IMR-90 (cell line): ENCODE results near the gene GRIA3. TPM values are rescaled to one million over a fixed set of nuclear protein-coding genes. Genes with fewer than 3 reads are reported as not detected.

Source experiments
- ATAC-seq: fragments of 200-7000 bp; cut with Tn5 transposase; 2 replicates; pipeline ENCODE4 v1.9.1; 2020; ENCODE audit warnings: low read depth, mild to moderate bottlenecking, moderate library complexity
- BruUV-seq: library from RNA; stranded (reverse); fragments of 400-500 nt; replicated peaks from 2 replicates; lab custom pipeline; 2021; lab: Mats Ljungman, UMichigan
- CTCF ChIA-PET: fragments of 300-600 bp; formaldehyde crosslinking; extraction: SDS; loops from one replicate; lab custom pipeline; 2021; ENCODE audit warnings: antibody characterized with exemption; lab: Yijun Ruan, JAX
- POLR2A ChIA-PET: fragments of 300-600 bp; sonication (Branson Sonifier 250); formaldehyde crosslinking; loops from one replicate; lab custom pipeline; 2022; ENCODE audit warnings: antibody characterized with exemption; ENCODE audit not compliant: unreplicated experiment; lab: Charles Lee
- DNase-seq: peaks from one replicate; pipeline ENCODE4 v3.0.0; 2013
- H2AFZ ChIP-seq: replicated peaks from 2 replicates; pipeline ENCODE3; 2013; ENCODE audit warnings: low read length, mild to moderate bottlenecking; ENCODE audit not compliant: poor library complexity
- H2AK5ac ChIP-seq: 2 replicates; pipeline ENCODE4 v1.6.1; 2013; ENCODE audit warnings: low read depth, low read length, inconsistent platforms
- H2AK9ac ChIP-seq: replicated peaks from 2 replicates; pipeline ENCODE3; 2013; ENCODE audit warnings: mild to moderate bottlenecking, low read depth, low read length, moderate library complexity; ENCODE audit not compliant: poor library complexity
- H2BK120ac ChIP-seq: 2 replicates; pipeline ENCODE4 v1.6.1; 2013; ENCODE audit warnings: low read depth, low read length, inconsistent platforms
- H2BK15ac ChIP-seq: 3 replicates; pipeline ENCODE4 v1.6.1; 2013; ENCODE audit warnings: low read depth, low read length, inconsistent platforms
- H2BK20ac ChIP-seq: 2 replicates; pipeline ENCODE4 v1.6.1; 2013; ENCODE audit warnings: low read depth, mild to moderate bottlenecking, inconsistent platforms, low read length, moderate library complexity
- H2BK5ac ChIP-seq: 2 replicates; pipeline ENCODE4 v1.6.1; 2013; ENCODE audit warnings: mild to moderate bottlenecking, low read depth, low read length, inconsistent platforms; ENCODE audit not compliant: poor library complexity, severe bottlenecking
- H3K14ac ChIP-seq: replicated peaks from 2 replicates; pipeline ENCODE4 v1.6.1; 2013; ENCODE audit warnings: low read depth, low read length, inconsistent platforms
- H3K18ac ChIP-seq: 2 replicates; pipeline ENCODE4 v1.6.1; 2013; ENCODE audit warnings: low read depth, low read length, control low read depth
- H3K23ac ChIP-seq: 2 replicates; pipeline ENCODE4 v1.6.1; 2013; ENCODE audit warnings: low read depth, low read length, inconsistent platforms
- H3K27ac ChIP-seq: 2 replicates; pipeline ENCODE4 v1.5.1; 2013; ENCODE audit warnings: mild to moderate bottlenecking, control low read depth, low read length; ENCODE audit not compliant: insufficient read depth
- H3K27me3 ChIP-seq: 2 replicates; pipeline ENCODE4 v1.6.1; 2013; ENCODE audit warnings: low read length; ENCODE audit not compliant: control insufficient read depth, insufficient read depth
- H3K36me3 ChIP-seq: 2 replicates; pipeline ENCODE4 v1.6.1; 2013; ENCODE audit warnings: low read length, mixed read lengths; ENCODE audit not compliant: control insufficient read depth, insufficient read depth
- H3K4ac ChIP-seq: 2 replicates; pipeline ENCODE4 v1.6.1; 2013; ENCODE audit warnings: low read depth, low read length, inconsistent platforms
- H3K4me1 ChIP-seq: 2 replicates; pipeline ENCODE4 v1.6.1; 2013; ENCODE audit warnings: low read length, mixed read lengths; ENCODE audit not compliant: control insufficient read depth, insufficient read depth
- H3K4me2 ChIP-seq: 2 replicates; pipeline ENCODE4 v1.6.1; 2013; ENCODE audit warnings: low read depth, mild to moderate bottlenecking, control low read depth, low read length, moderate library complexity
- H3K4me3 ChIP-seq: 2 replicates; pipeline ENCODE4 v1.5.1; 2013; ENCODE audit warnings: low read depth, mild to moderate bottlenecking, control low read depth, low read length, moderate library complexity; ENCODE audit not compliant: insufficient read depth
- H3K56ac ChIP-seq: 2 replicates; pipeline ENCODE4 v1.6.1; 2013; ENCODE audit warnings: low read length, inconsistent platforms; ENCODE audit not compliant: insufficient read depth; ENCODE audit errors: extremely low read depth
- H3K79me1 ChIP-seq, 2 experiments: 2 replicates each; pipeline ENCODE4 v1.6.1; 2013; ENCODE audit warnings: low read length in 2 of 2, inconsistent platforms in 1 of 2, low read depth in 1 of 2
- H3K9ac ChIP-seq: 2 replicates; pipeline ENCODE4 v1.6.1; 2013; ENCODE audit warnings: low read depth, low read length, control low read depth
- H3K9me1 ChIP-seq: 2 replicates; pipeline ENCODE4 v1.6.1; 2013; ENCODE audit warnings: low read length, inconsistent platforms; ENCODE audit not compliant: insufficient read depth
- H3K9me3 ChIP-seq: 2 replicates; pipeline ENCODE4 v1.6.1; 2013; ENCODE audit warnings: low read length; ENCODE audit not compliant: control insufficient read depth, insufficient read depth
- H4K20me1 ChIP-seq: 2 replicates; pipeline ENCODE4 v1.6.1; 2013; ENCODE audit warnings: low read length, inconsistent platforms; ENCODE audit not compliant: insufficient read depth
- H4K5ac ChIP-seq: 2 replicates; pipeline ENCODE4 v1.6.1; 2013; ENCODE audit warnings: mild to moderate bottlenecking, low read depth, low read length, control low read depth
- H4K8ac ChIP-seq, 2 experiments: 2 replicates each; pipeline ENCODE4 v1.6.1; 2013; ENCODE audit warnings: low read depth in 2 of 2, low read length in 2 of 2, control low read depth in 1 of 2, inconsistent platforms in 1 of 2
- H4K91ac ChIP-seq: 2 replicates; pipeline ENCODE4 v1.6.1; 2013; ENCODE audit warnings: low read depth, low read length, inconsistent platforms; ENCODE audit not compliant: insufficient read depth
- BHLHE40 ChIP-seq: fragments of 150-350 bp; IDR thresholded peaks from 2 replicates; pipeline ENCODE4 v1.6.1; 2016; ENCODE audit warnings: mild to moderate bottlenecking, low read depth, low read length
- CEBPB ChIP-seq: IDR thresholded peaks from 2 replicates; pipeline ENCODE4 v1.6.1; 2012; ENCODE audit warnings: low read depth, low read length, improper control_type of control experiment
- CHD1 ChIP-seq: IDR thresholded peaks from 2 replicates; pipeline ENCODE4 v1.6.1; 2012; ENCODE audit warnings: low read depth, low read length, improper control_type of control experiment
- FOS ChIP-seq: fragments of 150-350 bp; IDR thresholded peaks from 2 replicates; pipeline ENCODE4 v1.6.1; 2016; ENCODE audit warnings: low read depth, low read length
- MAFK ChIP-seq: IDR thresholded peaks from 2 replicates; pipeline ENCODE4 v1.6.1; 2012; ENCODE audit warnings: low read depth, low read length, improper control_type of control experiment
- MAZ ChIP-seq: IDR thresholded peaks from 2 replicates; pipeline ENCODE4 v1.6.1; 2012; ENCODE audit warnings: low read depth, mild to moderate bottlenecking, low read length, improper control_type of control experiment, moderate library complexity, borderline replicate concordance
- MXI1 ChIP-seq: IDR thresholded peaks from 2 replicates; pipeline ENCODE4 v1.6.1; 2012; ENCODE audit warnings: low read depth, mild to moderate bottlenecking, low read length, moderate library complexity, borderline replicate concordance
- NFE2L2 ChIP-seq: fragments of 150-350 bp; IDR thresholded peaks from 2 replicates; pipeline ENCODE4 v1.6.1; 2016; ENCODE audit warnings: low read depth, mild to moderate bottlenecking, low read length
- POLR2A ChIP-seq: IDR thresholded peaks from 2 replicates; pipeline ENCODE4 v1.6.1; 2012; ENCODE audit warnings: mild to moderate bottlenecking, low read depth, low read length
- RAD21 ChIP-seq: IDR thresholded peaks from 2 replicates; pipeline ENCODE4 v1.6.1; 2012; ENCODE audit warnings: low read length, improper control_type of control experiment
- RCOR1 ChIP-seq: IDR thresholded peaks from 2 replicates; pipeline ENCODE4 v1.6.1; 2012; ENCODE audit warnings: mild to moderate bottlenecking, low read length, improper control_type of control experiment; ENCODE audit not compliant: insufficient replicate concordance
- RFX5 ChIP-seq: IDR thresholded peaks from 2 replicates; pipeline ENCODE4 v1.8.0; 2012; ENCODE audit warnings: low read depth, mild to moderate bottlenecking, low read length, moderate library complexity
- SMC3 ChIP-seq: fragments of 150-350 bp; IDR thresholded peaks from 2 replicates; pipeline ENCODE4 v1.6.1; 2016; ENCODE audit warnings: low read depth, mild to moderate bottlenecking, antibody characterized with exemption, low read length, moderate library complexity
- WGBS, 2 experiments: methylation state at CpG; one replicate each; pipeline versions ENCODE4 v1.1.5 to v1.1.7; 2013; ENCODE audit warnings: missing lambda C conversion rate in 2 of 2; ENCODE audit not compliant: insufficient read length in 1 of 2; ENCODE audit errors: extremely low coverage in 2 of 2; 5-methylcytosine and 5-hydroxymethylcytosine counted together
- dilution Hi-C: fragments of 300-500 bp; cut with HindIII; formaldehyde crosslinking; loops from one replicate; pipeline ENCODE4 v1.14.3; 2018; ENCODE audit warnings: low sequenced_read_pairs; ENCODE audit not compliant: unreplicated experiment
- in situ Hi-C: fragments of 300-500 bp; cut with MboI; formaldehyde crosslinking; loops from 3 replicates; pipeline ENCODE4 v1.14.3; 2019; ENCODE audit warnings: low sequenced_read_pairs, inconsistent platforms, mixed read lengths
- intact Hi-C: fragments of 100-400 bp; cut with micrococcal nuclease; formaldehyde crosslinking; loops from 2 replicates; pipeline ENCODE4 v1.10.0; 2022
- polyA plus RNA-seq, 3 experiments: library from polyadenylated mRNA; depleted of rRNA; stranded (reverse); fragments of >200 nt; gene quantifications; 2 replicates each; pipeline ENCODE4 v1.2.3, GENCODE V29; 2012; ENCODE audit warnings: low replicate concordance in 1 of 3
- total RNA-seq: library from RNA; depleted of rRNA; stranded (reverse); fragments of >200 nt; gene quantifications from 2 replicates; pipeline ENCODE4 v1.2.3, GENCODE V29; 2012
- TF ChIP-seq, protein P1 (sequence below): conservative IDR thresholded peaks from 2 replicates; pipeline ENCODE4 v1.5.1; 2012; ENCODE audit warnings: mild to moderate bottlenecking, low read depth, low read length, improper control_type of control experiment
- TF ChIP-seq, protein P2 (sequence below): fragments of 150-350 bp; IDR thresholded peaks from 2 replicates; pipeline ENCODE4 v1.6.1; 2017; ENCODE audit warnings: mild to moderate bottlenecking, antibody characterized with exemption, low read length, low read depth
- TF ChIP-seq, protein P3 (sequence below): fragments of 150-350 bp; IDR thresholded peaks from 2 replicates; pipeline ENCODE4 v1.6.1; 2016; ENCODE audit warnings: low read depth, mild to moderate bottlenecking, low read length, moderate library complexity, borderline replicate concordance

Gene GRIA3
- total and polyA plus RNA-seq, 2 of the 4 experiments (the other 2 are of a cell fraction), result not detected

DNA sequence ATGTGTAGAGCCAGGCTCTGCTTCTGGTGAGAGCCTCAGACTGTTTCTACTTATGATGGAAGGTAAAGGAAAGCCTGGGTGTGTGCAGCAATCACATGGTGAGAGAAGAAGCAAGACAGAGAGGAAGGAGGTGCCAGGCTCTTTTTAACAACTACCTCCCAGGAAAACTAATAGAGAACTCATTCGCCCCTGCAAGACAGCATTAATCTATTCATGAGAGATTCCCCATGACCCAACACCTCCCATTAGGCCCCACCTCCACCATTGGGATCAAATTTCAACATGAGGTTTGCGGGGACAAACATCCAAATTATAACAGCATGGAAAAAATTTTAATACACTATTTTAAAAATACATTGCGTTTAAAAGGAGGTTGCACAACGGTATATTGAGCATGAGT, 24.7 kb upstream of the GRIA3 start:
- Histone ChIP-seq H4K20me1 (no peaks in the 10 kb centered on the region), H2BK5ac (no peak overlapping the region), H2BK120ac (no peak overlapping the region), H3K18ac (no peak overlapping the region), H3K9me1 (no peaks in the 10 kb centered on the region), H3K27ac (no peak overlapping the region), H3K36me3 (no peaks in the 10 kb centered on the region), H3K14ac (no peak overlapping the region), H3K4ac (no peak overlapping the region), H2BK20ac (no peak overlapping the region), H3K4me3 (no peak overlapping the region), H4K91ac (no peak overlapping the region), H2AK5ac (no peak overlapping the region), H4K8ac (no peak overlapping the region), H3K9me3 (no peaks in the 10 kb centered on the region), H3K4me1 (no peaks in the 10 kb centered on the region), H2AFZ (no peak overlapping the region), H3K23ac (no peak overlapping the region), H3K27me3 (no peaks in the 10 kb centered on the region), H3K56ac (no peak overlapping the region), H2BK15ac (no peak overlapping the region), H3K79me1 (no peaks in the 10 kb centered on the region), H3K9ac (no peak overlapping the region), H3K4me2 (no peak overlapping the region), H2AK9ac (no peak overlapping the region), H4K5ac (no peak overlapping the region)
- ATAC-seq (no peak), DNase-seq (no peak)
- ChIA-PET POLR2A (no interaction called here), CTCF (no interaction called here)
- intact Hi-C loops, result no loop called here
- BruUV-seq, result no TSS peak
- TF ChIP-seq, protein P1, sequence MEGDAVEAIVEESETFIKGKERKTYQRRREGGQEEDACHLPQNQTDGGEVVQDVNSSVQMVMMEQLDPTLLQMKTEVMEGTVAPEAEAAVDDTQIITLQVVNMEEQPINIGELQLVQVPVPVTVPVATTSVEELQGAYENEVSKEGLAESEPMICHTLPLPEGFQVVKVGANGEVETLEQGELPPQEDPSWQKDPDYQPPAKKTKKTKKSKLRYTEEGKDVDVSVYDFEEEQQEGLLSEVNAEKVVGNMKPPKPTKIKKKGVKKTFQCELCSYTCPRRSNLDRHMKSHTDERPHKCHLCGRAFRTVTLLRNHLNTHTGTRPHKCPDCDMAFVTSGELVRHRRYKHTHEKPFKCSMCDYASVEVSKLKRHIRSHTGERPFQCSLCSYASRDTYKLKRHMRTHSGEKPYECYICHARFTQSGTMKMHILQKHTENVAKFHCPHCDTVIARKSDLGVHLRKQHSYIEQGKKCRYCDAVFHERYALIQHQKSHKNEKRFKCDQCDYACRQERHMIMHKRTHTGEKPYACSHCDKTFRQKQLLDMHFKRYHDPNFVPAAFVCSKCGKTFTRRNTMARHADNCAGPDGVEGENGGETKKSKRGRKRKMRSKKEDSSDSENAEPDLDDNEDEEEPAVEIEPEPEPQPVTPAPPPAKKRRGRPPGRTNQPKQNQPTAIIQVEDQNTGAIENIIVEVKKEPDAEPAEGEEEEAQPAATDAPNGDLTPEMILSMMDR, result no peak
- TF ChIP-seq BHLHE40 (no peak), RFX5 (no peak), POLR2A (no peak), MAFK (no peak), NFE2L2 (no peak), MAZ (no peak), RCOR1 (no peak), RAD21 (no peak), SMC3 (no peak), CEBPB (no peak), CHD1 (no peak), FOS (no peak), MXI1 (no peak)
- TF ChIP-seq, protein P2, sequence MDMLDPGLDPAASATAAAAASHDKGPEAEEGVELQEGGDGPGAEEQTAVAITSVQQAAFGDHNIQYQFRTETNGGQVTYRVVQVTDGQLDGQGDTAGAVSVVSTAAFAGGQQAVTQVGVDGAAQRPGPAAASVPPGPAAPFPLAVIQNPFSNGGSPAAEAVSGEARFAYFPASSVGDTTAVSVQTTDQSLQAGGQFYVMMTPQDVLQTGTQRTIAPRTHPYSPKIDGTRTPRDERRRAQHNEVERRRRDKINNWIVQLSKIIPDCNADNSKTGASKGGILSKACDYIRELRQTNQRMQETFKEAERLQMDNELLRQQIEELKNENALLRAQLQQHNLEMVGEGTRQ, result no peak
- TF ChIP-seq, protein P3, sequence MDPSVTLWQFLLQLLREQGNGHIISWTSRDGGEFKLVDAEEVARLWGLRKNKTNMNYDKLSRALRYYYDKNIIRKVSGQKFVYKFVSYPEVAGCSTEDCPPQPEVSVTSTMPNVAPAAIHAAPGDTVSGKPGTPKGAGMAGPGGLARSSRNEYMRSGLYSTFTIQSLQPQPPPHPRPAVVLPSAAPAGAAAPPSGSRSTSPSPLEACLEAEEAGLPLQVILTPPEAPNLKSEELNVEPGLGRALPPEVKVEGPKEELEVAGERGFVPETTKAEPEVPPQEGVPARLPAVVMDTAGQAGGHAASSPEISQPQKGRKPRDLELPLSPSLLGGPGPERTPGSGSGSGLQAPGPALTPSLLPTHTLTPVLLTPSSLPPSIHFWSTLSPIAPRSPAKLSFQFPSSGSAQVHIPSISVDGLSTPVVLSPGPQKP, result no peak
- no CpG with 5 or more reads among the region's 4 CpGs for WGBS, 2 experiments
- in situ Hi-C loops, result no loop called here
- dilution Hi-C loops, result no loop called here
